Liver (tissue), 9 donors: ENCODE results near the gene ESRRB. TPM values are rescaled to one million over a fixed set of nuclear protein-coding genes. Genes with fewer than 3 reads are reported as not detected.
A peak's percentile ranks its signal among the peaks of the same experiment; 100 is the strongest.

Experiments used
- DNase-seq: peaks from one replicate; pipeline ENCODE4 v3.0.0-alpha.2; 2017; ENCODE audit warnings: low spot score
- H3K27ac ChIP-seq, 2 donors: one replicate each; pipeline ENCODE4 v1.7.0; 2013; ENCODE audit warnings: inconsistent platforms in 2 of 2, low read length in 2 of 2, control low read depth in 1 of 2, low read depth in 1 of 2, mild to moderate bottlenecking in 1 of 2
- H3K27me3 ChIP-seq, 4 donors: one replicate each; pipeline versions ENCODE4 v1.6.1 to v1.7.0; 2013; ENCODE audit warnings: low read length in 3 of 4, inconsistent platforms in 1 of 4, mild to moderate bottlenecking in 1 of 4, moderate library complexity in 1 of 4; ENCODE audit not compliant: control insufficient read depth in 4 of 4, insufficient read depth in 4 of 4
- H3K36me3 ChIP-seq, 4 donors: one replicate each; pipeline versions ENCODE4 v1.6.1 to v1.7.0; 2013; ENCODE audit warnings: low read length in 3 of 4, mild to moderate bottlenecking in 3 of 4, low read depth in 1 of 4, moderate library complexity in 1 of 4; ENCODE audit not compliant: control insufficient read depth in 4 of 4, insufficient read depth in 3 of 4
- H3K4me1 ChIP-seq, 4 donors: one replicate each; pipeline versions ENCODE4 v1.6.1 to v1.7.0; 2013; ENCODE audit warnings: low read length in 3 of 4, mild to moderate bottlenecking in 3 of 4, moderate library complexity in 1 of 4; ENCODE audit not compliant: control insufficient read depth in 4 of 4, insufficient read depth in 4 of 4
- H3K4me3 ChIP-seq, 3 donors: one replicate each; pipeline versions ENCODE4 v1.6.1 to v1.7.0; 2013; ENCODE audit warnings: low read length in 3 of 3, control low read depth in 1 of 3, low read depth in 1 of 3, mild to moderate bottlenecking in 1 of 3
- H3K9ac ChIP-seq, 2 donors: one replicate each; pipeline ENCODE4 v1.7.0; 2013; ENCODE audit warnings: low read length in 2 of 2, mild to moderate bottlenecking in 2 of 2, moderate library complexity in 2 of 2, control low read depth in 1 of 2, low read depth in 1 of 2
- H3K9me3 ChIP-seq, 4 donors: one replicate each; pipeline versions ENCODE4 v1.6.1 to v1.7.0; 2013; ENCODE audit warnings: low read length in 3 of 4; ENCODE audit not compliant: control insufficient read depth in 4 of 4
- ATF3 ChIP-seq: IDR thresholded peaks from 2 replicates; pipeline ENCODE4 v1.6.1; 2016; ENCODE audit warnings: antibody characterized with exemption
- CTCF ChIP-seq: fragments of 150-350 bp; IDR thresholded peaks from 2 replicates; pipeline ENCODE4 v1.5.1; 2017; ENCODE audit warnings: improper control_type of control experiment, low read depth, low read length; ENCODE audit not compliant: missing input control
- FOXA2 ChIP-seq: IDR thresholded peaks from 2 replicates; pipeline ENCODE4 v1.6.1; 2016; ENCODE audit warnings: antibody characterized with exemption
- GABPA ChIP-seq, 2 donors: IDR thresholded peaks in 1 of 2; conservative IDR thresholded peaks in 1 of 2; 2 replicates each; pipeline ENCODE4 v1.6.1; 2016; ENCODE audit warnings: antibody characterized with exemption in 2 of 2, mild to moderate bottlenecking in 1 of 2, moderate library complexity in 1 of 2
- HNF4G ChIP-seq: IDR thresholded peaks from 2 replicates; pipeline ENCODE4 v1.6.1; 2016; ENCODE audit warnings: antibody characterized with exemption
- MAX ChIP-seq: IDR thresholded peaks from 2 replicates; pipeline ENCODE4 v1.6.1; 2016; ENCODE audit warnings: antibody characterized with exemption
- NR2F2 ChIP-seq: IDR thresholded peaks from 2 replicates; pipeline ENCODE4 v1.6.1; 2016; ENCODE audit warnings: antibody characterized with exemption
- YY1 ChIP-seq: IDR thresholded peaks from 2 replicates; pipeline ENCODE4 v1.6.1; 2016; ENCODE audit warnings: antibody characterized with exemption, mild to moderate bottlenecking
- ZBTB33 ChIP-seq: IDR thresholded peaks from 2 replicates; pipeline ENCODE4 v1.6.1; 2016; ENCODE audit warnings: antibody characterized with exemption
- WGBS: extraction: QIAGEN DNeasy Blood & Tissue Kit; methylation state at CpG from one replicate; pipeline ENCODE4 v1.1.7; 2013; 5-methylcytosine and 5-hydroxymethylcytosine counted together
- polyA plus RNA-seq, 2 donors: library from polyadenylated mRNA; stranded (reverse) in 1 of 2; unstranded in 1 of 2; fragments of 200-250 nt in 1 of 2; fragments of >200 nt in 1 of 2; fragmentation: Nextera tagmentation in 1 of 2; extraction: Ambion mirVana in 1 of 2; gene quantifications; one replicate each; pipeline versions ENCODE4 v1.2.1 to v1.2.3, GENCODE V29; 2013 to 2015
- total RNA-seq, 2 donors: library from RNA; depleted of rRNA; stranded (reverse); fragments of >200 nt; gene quantifications; one replicate each; pipeline ENCODE4 v1.2.3, GENCODE V29; 2014
- donor health status: healthy.
- donor health status: healthy.
- donor health status: healthy.
- donor health status: healthy.
- donor health status: healthy.

The ESRRB gene
- total and polyA plus RNA-seq, 4 donors = 0.08 to 0.21 (median 0.11) TPM

GRCh38 chr14:76541594-76542219 lies 165.8 kb downstream of the ESRRB start:
- 55% methylated on average over 10 of the region's 10 CpGs for WGBS
- H3K9ac ChIP-seq = no peak overlapping the region
- H3K27ac ChIP-seq = no peak overlapping the region
- no peaks in the 10 kb centered on the region for H3K4me1 ChIP-seq
- no peaks in the 10 kb centered on the region for H3K9me3 ChIP-seq
- no peaks in the 10 kb centered on the region for H3K36me3 ChIP-seq
- no peak for DNase-seq
- H3K27me3 ChIP-seq = no peaks in the 10 kb centered on the region
- H3K4me3 ChIP-seq = no peak overlapping the region
- TF ChIP-seq YY1 = no peak
- no peak for TF ChIP-seq CTCF
- TF ChIP-seq HNF4G = no peak
- TF ChIP-seq MAX = no peak
- TF ChIP-seq FOXA2 = no peak
- no peak for TF ChIP-seq NR2F2
- no peak for TF ChIP-seq ATF3
- no peak for TF ChIP-seq ZBTB33
- no peak for TF ChIP-seq GABPA (IDR thresholded peaks at IDR 0.05 in 1 of 2, conservative IDR thresholded peaks at IDR 0.05 in 1 of 2)

GRCh38 chr14:76546426-76547221 lies 170.7 kb downstream of the ESRRB start:
- DNase-seq = no peak
- Histone ChIP-seq H3K27ac (no peak overlapping the region), H3K36me3 (no peaks in the 10 kb centered on the region), H3K9me3 (no peaks in the 10 kb centered on the region), H3K27me3 (no peaks in the 10 kb centered on the region), H3K4me1 (no peaks in the 10 kb centered on the region), H3K4me3 (no peak overlapping the region), H3K9ac (no peak overlapping the region)
- TF ChIP-seq CTCF (peak; percentile 9), FOXA2 (no peak)
- WGBS = 59% methylated on average over 10 of the region's 10 CpGs
